ENCODE measurements around the gene XKR3.
"Not testable (repeated sequence)": the region's sequence is repeated elsewhere in the genome, so short reads cannot be mapped to it uniquely, and the experiment has no call there.

The XKR3 gene

DNA sequence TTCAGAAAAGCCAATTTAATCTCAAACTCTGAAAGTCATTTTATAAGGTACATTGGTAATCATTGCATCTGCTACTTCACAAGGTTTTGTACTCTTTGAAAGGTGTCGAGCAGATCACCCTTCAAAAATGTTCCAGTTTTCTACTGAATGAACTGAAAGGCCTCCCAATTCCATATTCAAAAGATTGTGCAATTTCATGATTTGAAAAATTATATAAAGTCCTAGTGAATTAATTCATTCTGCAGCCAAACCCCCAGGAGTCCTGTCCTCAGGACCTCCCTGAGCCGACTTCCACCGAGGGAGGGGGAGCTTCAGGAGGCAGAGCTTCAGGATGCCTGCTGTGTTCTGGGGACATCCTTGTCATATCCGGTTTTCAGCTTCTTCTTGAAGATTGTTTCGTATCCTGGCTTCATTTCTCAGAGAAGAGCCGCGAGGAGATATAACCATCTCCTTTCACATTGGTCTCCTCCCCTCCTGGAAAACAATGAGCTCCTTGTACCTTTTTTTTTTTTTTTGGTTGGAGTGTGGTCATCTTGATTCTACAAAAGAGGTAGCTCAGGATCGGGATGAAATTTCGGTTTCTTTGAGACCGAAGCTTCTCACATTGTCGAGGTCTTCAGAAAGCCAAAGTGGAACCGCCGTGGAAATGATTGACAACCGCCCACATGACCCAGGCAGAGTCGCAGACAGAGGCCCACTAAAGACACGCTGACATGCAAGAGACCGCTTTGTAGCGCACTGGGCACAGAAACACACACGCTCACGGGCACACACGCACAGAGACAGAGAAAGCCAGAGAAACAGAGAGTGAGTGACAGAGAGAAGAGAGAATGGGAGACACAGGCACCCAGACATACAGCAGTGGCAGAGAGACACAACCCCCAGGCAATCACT lies 77.7 kb downstream of the XKR3 start:
- not testable (repeated sequence) for H3K4me3 ChIP-seq (ENCODE audit: low read depth, low read length); H3K9ac ChIP-seq (ENCODE audit: low read length); H3K27ac ChIP-seq (ENCODE audit: low read depth, low read length); H3K4me1 ChIP-seq (ENCODE audit: control insufficient read depth, insufficient read depth, low read length); H3K36me3 ChIP-seq (ENCODE audit: control insufficient read depth, insufficient read depth, low read length); H3K27me3 ChIP-seq (ENCODE audit: control insufficient read depth, insufficient read depth, low read length)
- H3K9me3 ChIP-seq (ENCODE audit: control insufficient read depth, insufficient read depth, low read depth, low read length) = peaks cover 21% of the 10 kb centered on the region; the same call in 1 of the 2 replicates

DNA sequence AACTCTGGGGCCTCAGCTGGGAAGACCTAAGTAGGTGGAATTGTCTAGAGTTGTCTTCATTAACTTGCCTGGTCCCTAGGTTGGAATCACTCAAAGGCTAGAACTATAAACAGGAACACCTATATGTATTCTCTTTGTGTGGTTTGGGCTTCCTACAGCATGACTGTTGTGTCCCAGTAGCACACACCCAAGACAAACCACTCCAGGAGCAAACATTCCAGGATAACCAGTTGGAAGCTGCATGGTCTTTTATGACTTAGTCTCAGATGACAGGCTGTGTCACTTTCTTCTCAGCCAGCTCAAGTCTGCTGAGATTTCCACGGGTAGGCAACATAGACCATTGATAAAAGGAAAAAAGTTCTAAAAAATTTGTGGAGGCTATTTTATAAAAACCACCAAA lies 90.9 kb downstream of the XKR3 start:
- H3K4me1 ChIP-seq (ENCODE audit: control insufficient read depth, insufficient read depth, low read length); H3K36me3 ChIP-seq (ENCODE audit: control insufficient read depth, insufficient read depth, low read length); H3K27me3 ChIP-seq (ENCODE audit: control insufficient read depth, insufficient read depth, low read length); H3K9ac ChIP-seq (ENCODE audit: low read length); H3K27ac ChIP-seq (ENCODE audit: low read depth, low read length); H3K4me3 ChIP-seq (ENCODE audit: low read depth, low read length): not testable (repeated sequence)
- peaks cover 18% of the 10 kb centered on the region; the same call in 1 of the 2 replicates for H3K9me3 ChIP-seq (ENCODE audit: control insufficient read depth, insufficient read depth, low read depth, low read length)
